ENCODE data around the gene GABRG3. TPM values are rescaled to one million over a fixed set of nuclear protein-coding genes. Genes with fewer than 3 reads are reported as not detected.

Gene GABRG3
- total RNA-seq, 1 experiment from 2014 or later, result 0.15 TPM

GRCh38 chr15:26974120-26974780 lies 3.3 kb downstream of the GABRG3 start:
- no peak overlapping the region for H2BK12ac ChIP-seq (ENCODE audit: insufficient read length, low read depth, low read length)
- H3K79me1 ChIP-seq (ENCODE audit: insufficient read depth, low read depth, low read length, poor library complexity, severe bottlenecking), result no peaks in the 10 kb centered on the region
- H2BK20ac ChIP-seq (ENCODE audit: low read depth, low read length, poor library complexity, severe bottlenecking), result no peak overlapping the region
- H3K4me2 ChIP-seq (ENCODE audit: insufficient read depth, insufficient read length, low read length), result no peak overlapping the region
- TF ChIP-seq, protein P1, sequence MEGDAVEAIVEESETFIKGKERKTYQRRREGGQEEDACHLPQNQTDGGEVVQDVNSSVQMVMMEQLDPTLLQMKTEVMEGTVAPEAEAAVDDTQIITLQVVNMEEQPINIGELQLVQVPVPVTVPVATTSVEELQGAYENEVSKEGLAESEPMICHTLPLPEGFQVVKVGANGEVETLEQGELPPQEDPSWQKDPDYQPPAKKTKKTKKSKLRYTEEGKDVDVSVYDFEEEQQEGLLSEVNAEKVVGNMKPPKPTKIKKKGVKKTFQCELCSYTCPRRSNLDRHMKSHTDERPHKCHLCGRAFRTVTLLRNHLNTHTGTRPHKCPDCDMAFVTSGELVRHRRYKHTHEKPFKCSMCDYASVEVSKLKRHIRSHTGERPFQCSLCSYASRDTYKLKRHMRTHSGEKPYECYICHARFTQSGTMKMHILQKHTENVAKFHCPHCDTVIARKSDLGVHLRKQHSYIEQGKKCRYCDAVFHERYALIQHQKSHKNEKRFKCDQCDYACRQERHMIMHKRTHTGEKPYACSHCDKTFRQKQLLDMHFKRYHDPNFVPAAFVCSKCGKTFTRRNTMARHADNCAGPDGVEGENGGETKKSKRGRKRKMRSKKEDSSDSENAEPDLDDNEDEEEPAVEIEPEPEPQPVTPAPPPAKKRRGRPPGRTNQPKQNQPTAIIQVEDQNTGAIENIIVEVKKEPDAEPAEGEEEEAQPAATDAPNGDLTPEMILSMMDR (conservative IDR thresholded peaks at IDR 0.05), result peak; percentile 82
- no peak overlapping the region for H3T11ph ChIP-seq (ENCODE audit: low read length)
- no peak overlapping the region for H3K9ac ChIP-seq (ENCODE audit: extremely low read depth, insufficient read length, low read length)
- whole genome bisulfite sequencing (ENCODE audit: extremely low coverage, insufficient read length, low lambda C conversion rate), result no CpG with 5 or more reads among the region's 9 CpGs
- no peak overlapping the region for H4K5ac ChIP-seq (ENCODE audit: insufficient read length, low read depth, low read length)
- H3K27ac ChIP-seq (ENCODE audit: insufficient read length, low read depth, low read length), result no peak overlapping the region
- H3K4me3 Mint-ChIP-seq, result no peak overlapping the region
- H4K8ac ChIP-seq (replicated peaks; ENCODE audit: insufficient read length, low read depth, low read length), result no peak overlapping the region
- H3K79me2 ChIP-seq (ENCODE audit: insufficient read depth, low read length), result no peaks in the 10 kb centered on the region
- H2BK5ac ChIP-seq (ENCODE audit: insufficient read length, low read length), result no peak overlapping the region
- H3K23me2 ChIP-seq (ENCODE audit: insufficient read length, low read depth, low read length, poor library complexity, severe bottlenecking), result peaks cover 4% of the 10 kb centered on the region
- no peaks in the 10 kb centered on the region; the same call in 1 of the 2 replicates for H3K4me1 ChIP-seq (ENCODE audit: insufficient read depth, low read length)
- peaks cover 0 to 2% of the 10 kb centered on the region in 2 experiments; a peak in 1 of 5 replicates for H3K9me3 Mint-ChIP-seq
- H3K56ac ChIP-seq (ENCODE audit: insufficient read length, low read depth, low read length), result no peak overlapping the region
- H4K20me1 ChIP-seq (ENCODE audit: control insufficient read depth, insufficient read depth, insufficient read length), result no peaks in the 10 kb centered on the region
- no peak overlapping the region for H3K4ac ChIP-seq (ENCODE audit: low read depth, low read length)
- no peak overlapping the region for H3K23ac ChIP-seq (ENCODE audit: insufficient read length, low read depth, low read length)
- no peak overlapping the region for H2BK120ac ChIP-seq (ENCODE audit: low read depth, low read length, poor library complexity, severe bottlenecking)
- H3K36me3 Mint-ChIP-seq (ENCODE audit: insufficient read depth in 1 of 3, low read depth in 3 of 3), result no peaks in the 10 kb centered on the region
- H2BK15ac ChIP-seq (ENCODE audit: low read depth, low read length), result no peak overlapping the region
- H2AFZ ChIP-seq (ENCODE audit: low read length), result no peak overlapping the region
- H3K18ac ChIP-seq (ENCODE audit: insufficient read length, low read depth, low read length), result no peak overlapping the region
- H2AK5ac ChIP-seq (ENCODE audit: insufficient read length, low read length), result no peak overlapping the region
- H3K9me3 ChIP-seq (ENCODE audit: control insufficient read depth, low read depth, low read length), result no peaks in the 10 kb centered on the region
- no peak overlapping the region for H4K91ac ChIP-seq (ENCODE audit: insufficient read length, low read depth, low read length)
- H3K4me1 Mint-ChIP-seq, result peaks cover 13 to 15% of the 10 kb centered on the region in 2 experiments; a peak in 3 of 4 replicates
- peak; percentile 64 for DNase-seq
- peaks cover 61% of the 10 kb centered on the region for H3K27me3 Mint-ChIP-seq (ENCODE audit: low read depth)
- H3K14ac ChIP-seq (ENCODE audit: insufficient read depth, low read length), result no peak overlapping the region
- peaks cover 24% of the 10 kb centered on the region for H3K27me3 ChIP-seq (ENCODE audit: insufficient read depth, low read length)
- no peak overlapping the region for H3K27ac Mint-ChIP-seq
